Activated gamma-delta T cell treated with Interleukin-2 at 50 U/mL for 16 hours (primary cell): Measurements from ENCODE around the gene CELF2.
"Not testable (repeated sequence)": the region's sequence is repeated elsewhere in the genome, so short reads cannot be mapped to it uniquely, and the experiment has no call there.

ENCODE experiments used
- DNase-seq: peaks from one replicate; pipeline ENCODE4 v3.0.0-alpha.2; 2020

The CELF2 gene

DNA sequence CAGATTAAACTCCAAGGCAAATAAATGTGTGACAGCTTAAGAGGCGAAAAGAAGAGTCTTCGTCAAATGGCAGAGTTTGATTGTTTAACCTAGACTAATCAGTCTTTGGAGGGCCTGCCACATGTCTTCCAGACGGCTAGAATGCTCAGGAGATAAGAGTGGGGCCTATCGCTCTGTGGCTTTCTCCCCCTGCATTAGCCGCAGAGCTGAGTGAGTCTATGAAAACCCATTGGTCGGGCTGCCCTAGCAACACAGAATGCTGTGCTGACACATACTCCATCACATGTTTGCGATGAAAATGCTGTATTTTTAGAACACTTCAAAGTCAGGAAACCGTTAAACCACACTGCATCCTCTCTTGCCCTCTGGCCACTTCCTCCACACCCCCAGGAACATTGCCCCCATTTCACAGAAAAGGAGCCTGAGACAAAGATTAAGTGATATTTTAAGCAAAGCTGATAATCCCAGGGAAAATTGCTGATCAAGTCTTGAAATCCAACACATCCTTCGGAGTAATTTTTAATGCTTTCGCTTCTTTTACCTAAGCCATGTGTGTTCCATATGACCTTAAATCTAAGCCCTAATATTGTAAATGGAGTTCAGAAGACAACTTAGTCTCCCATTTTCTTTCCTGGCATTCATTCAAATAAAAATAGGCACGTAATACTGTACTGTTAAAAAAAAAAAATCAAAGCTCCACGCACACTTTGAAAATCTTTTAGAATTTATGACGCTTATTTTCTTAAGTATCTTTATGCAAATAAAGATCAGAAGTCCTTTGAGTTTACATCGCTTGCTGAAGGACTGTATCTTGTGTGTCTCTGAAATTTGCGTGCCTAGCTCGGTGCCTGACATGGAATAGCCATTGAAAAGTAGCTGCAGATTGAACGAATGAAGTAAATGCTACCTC is 161.2 kb downstream of the CELF2 start:
- DNase-seq = peak; percentile 81

DNA sequence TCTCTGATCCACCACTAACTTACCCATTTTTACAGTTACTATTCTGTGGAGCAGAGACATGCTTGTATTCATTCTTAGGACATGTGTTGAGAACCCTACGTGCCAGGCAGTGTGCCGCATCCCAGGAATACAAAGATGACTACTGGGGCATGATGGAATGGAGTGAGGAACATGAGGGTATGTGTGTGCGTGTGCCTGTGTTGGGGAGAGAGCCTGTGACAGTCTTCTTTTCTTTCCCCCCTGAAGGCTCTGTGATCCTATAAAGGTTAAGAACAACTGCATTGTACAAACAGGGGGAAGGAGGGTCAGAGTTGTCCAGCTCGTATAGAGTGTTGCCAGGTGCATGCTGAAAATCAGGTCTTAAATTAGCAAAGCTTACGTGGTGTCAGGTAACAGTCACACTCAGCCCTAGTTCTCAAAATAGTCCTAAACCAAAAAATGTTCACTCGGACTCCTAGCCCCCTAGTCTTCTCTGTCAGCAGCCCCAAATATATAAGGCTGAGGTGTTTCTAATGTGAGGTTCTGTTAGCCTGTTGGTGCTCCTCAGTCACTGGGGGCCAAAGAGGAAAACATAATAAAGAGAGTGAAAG is 161.9 kb downstream of the CELF2 start:
- DNase-seq = no peak

DNA sequence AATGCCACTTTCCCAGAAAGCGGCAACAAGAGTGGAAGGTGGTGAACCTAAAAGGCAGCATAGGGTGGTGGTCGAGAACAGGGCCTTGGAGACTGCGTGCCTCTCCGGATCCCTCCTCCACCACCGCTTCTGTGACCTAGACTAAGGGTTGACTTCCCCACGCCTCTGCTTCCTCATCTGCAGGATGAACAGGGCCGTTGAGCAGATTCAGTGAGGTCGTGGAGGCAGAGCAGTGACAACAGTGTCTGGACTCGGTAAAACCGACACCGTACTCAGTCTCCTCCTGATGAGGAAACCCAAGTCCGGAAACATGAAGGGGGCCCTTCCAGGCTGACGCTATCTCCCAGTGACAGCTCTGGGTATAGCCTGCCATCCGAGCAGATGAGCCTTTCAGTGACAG is 162.6 kb downstream of the CELF2 start:
- peak; percentile 52 for DNase-seq

DNA sequence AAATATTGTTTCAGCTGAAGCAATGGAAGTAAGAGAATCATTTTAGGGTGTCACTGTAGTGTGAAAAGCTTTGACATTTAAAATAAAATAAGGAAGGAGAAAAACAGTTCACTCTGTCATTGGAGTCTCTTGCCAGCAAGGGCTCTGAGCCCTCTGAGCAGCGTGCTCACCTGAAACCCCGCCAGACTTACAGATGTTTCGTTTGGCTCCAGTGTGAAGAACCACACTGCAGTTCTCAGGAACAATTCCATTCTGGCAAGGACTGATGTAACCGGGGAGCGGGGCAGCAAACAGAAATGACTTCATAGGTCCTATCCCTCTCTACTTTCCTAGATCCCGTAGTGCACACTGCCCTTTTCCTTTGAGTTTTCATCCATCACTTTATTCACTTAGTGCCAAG is 164.3 kb downstream of the CELF2 start:
- no peak for DNase-seq

DNA sequence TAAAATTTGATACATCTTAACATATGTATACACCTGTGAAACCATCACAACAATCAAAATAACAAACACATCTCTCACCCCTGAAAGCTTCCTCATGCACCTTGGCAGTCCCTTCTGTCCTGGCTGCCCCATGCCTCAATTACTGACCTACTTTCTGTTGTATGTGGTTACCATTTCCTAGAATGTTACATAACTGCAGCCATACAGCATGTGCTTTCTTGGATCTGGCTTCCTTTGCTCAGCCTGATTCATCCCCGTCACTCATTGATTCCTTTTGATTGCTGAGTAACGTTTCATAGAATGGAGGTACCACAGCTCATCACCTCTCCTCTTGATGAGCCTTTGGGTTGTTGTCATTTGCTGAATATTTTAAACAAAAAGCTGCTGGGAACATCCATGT is 165.3 kb downstream of the CELF2 start:
- no peak for DNase-seq

DNA sequence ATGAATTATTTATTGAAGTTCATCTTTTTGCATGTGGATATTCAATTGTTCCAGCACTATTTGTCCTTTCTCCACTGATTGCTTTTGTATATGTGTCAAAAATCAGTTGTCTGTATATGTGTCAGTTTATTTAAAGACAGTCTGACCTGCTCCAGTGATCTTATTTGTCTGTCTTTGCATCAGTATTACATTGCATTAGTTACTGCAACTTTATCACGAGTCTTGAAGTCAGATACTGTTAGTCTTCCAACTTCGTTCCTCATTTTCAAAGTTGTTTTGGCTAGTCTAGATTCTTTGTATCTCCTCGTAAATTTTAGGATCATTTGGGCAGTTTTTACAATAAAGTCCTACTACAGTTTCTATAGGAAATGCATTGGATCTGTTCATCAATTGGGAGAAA is 166.4 kb downstream of the CELF2 start:
- no peak for DNase-seq

DNA sequence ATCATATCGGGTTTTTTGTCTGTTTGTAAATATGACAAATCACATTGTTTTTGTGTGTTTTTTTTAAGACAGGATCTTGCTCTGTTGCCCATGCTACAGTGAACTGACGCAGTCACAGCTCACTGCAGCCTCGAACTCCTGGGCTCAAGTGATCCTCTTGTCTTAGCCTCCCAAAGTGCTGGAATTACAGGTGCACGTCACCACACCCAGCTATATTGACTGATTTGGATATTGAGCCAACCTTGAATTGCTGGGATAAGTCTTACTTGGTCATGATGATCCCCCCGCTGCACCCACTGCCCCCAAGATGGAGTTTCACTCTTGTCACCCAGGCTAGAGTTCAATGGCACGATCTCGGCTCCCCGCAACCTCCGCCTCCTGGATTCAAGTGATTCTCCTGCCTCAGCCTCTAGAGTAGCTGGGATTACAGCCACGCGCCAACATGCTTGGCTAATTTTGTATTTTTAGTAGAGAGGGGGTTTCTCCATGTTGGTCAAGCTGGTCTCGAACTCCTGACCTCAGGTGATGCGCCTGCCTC is 167.5 kb downstream of the CELF2 start:
- not testable (repeated sequence) for DNase-seq

DNA sequence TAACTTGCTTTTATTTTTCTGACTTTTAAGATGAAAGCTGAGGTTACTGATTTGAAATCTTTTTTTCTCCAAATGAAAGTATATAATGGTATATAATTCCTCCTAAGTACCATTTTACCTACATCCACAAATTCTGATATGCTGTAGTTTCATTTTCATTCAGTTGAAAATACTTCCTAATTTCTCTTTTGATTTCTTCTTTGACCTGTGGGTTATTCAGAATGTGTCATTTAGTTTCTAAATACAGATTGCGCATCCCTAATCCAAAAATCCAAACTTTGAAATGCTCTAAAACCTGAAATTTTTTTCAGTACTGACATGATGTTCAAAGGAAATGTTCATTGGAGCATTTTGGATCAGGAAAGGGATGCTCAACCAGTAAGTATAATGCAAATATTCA is 168.7 kb downstream of the CELF2 start:
- no peak for DNase-seq

DNA sequence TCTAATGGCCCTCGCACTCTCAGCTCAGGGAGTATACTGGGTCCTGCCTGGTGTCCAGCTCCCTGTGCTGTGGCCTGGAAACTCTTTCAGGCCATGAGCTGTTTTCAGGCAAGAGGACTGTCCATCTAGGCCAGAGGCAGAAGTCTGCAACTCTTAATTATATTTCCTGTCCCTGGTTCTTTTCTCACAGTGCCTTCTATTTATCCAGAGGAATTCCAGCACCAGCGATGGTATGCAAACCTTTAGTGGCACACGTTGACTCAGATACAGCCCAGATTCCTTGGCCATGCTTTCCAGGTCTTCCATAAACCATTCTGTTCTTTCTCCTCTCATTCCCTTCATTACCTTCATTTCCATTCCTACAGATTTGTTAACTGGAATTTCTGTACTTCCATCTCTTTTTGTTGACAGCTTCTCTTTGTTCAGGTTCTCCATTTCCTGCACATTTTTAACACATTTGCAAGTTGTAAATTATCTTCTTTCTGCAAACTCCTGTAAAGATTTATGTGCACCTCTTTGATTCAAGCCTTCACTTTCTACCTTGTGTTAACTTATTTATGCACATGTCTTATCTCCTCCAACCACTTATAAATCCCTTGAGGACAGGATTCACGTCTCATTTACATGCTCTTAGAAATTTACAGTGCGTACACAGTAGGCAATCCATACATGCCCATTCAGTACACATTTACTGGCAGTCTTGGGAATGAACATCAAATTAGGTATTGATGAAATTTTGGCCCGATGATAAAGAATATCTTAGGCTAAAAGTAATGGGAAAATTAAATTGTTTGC is 172.1 kb downstream of the CELF2 start:
- DNase-seq = no peak

DNA sequence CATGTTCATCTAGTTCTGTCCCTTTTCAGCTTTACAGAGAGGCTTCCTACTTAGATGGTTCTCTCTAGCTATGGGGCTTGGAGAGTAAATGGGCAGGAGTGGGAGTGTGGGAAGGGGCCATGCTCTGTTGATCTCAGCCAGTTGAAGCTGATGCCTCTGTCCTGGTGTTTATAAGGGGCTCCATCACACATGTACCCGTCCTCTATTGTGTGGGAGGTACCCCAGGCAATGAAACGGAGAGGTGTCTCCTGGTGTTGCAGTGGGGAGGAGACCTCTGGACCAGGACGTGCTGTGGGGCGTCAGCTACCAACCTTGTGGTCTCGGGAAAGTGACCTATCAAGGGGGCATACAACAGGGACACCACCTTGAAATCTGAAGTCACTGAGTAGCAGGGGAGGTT is 173.5 kb downstream of the CELF2 start:
- DNase-seq = no peak

DNA sequence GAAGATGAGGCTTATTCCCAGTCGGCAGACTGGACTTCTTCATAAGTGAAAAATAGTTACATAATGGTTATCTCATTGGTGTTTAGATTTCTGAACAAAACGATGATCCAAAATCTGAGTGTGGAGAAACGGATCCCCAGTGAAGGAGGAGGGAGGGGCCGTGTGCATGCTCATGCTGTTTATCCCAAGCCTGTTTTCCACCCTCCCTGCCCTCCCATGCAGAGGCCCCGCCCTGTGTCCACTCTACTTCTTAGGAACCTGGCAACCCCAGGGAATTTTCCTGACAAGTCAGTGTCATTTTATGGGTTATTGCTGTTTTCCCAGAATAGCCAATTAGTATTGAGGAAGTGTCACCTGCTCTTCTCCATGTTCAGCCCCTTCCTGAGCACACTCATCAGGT is 174.0 kb downstream of the CELF2 start:
- DNase-seq = no peak

DNA sequence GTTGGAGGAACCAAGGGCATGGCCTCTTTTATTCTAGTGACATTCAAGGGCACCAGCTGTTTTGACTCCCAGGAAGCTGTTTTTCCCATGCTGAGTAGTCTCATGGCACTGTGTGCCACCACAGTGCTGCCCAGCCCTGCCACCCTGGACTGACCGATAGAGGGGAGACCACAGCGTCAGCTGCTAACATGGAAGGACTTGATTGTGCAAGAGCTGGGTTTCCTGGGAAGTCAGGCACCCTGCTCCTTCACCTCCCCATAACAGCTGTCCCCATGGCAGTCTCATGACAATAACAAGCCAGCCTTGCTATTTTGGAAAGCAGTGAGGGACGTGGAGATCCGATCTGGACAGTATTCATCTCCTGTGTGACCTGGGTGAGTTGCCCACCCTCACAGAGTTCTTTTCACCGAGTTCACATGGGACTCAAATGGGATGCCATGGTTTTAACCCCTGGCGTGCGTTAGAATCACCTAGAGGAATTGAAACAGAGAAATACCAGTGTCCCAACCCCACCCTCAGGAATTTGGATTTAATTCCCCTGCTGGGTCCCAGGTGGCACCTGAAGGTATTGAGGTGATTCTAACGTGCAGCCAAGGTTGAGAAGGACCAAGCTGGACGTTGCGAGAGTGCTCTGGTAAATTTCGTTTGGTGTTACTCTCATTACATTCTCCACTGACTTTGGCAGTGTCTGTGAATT is 174.8 kb downstream of the CELF2 start:
- DNase-seq = no peak

DNA sequence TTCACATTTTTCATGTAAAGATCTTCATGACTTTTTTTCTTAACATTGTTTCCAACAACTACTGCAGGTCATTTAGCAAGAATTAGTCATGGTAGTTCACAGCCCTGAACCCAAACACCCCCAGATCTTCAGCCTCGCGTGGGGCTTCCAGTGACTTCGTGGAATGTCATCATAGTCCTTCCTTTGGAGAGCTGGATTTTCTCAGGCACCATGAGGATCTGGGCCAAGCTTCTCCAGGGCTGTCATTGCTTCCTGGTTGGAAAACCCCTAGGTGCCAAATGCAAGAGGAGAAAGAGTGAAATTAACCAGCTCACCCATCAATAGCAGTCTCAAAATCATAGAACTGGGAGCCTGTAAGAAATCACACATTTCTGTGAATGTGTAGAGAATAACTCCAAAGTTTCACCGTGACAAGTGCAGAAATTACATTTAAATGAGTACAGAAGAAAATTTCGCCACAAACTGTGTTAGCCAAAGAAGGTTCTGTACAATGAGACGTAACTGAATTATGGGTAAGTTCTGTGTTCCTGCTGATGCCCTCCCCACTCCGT is 175.4 kb downstream of the CELF2 start:
- DNase-seq = no peak

DNA sequence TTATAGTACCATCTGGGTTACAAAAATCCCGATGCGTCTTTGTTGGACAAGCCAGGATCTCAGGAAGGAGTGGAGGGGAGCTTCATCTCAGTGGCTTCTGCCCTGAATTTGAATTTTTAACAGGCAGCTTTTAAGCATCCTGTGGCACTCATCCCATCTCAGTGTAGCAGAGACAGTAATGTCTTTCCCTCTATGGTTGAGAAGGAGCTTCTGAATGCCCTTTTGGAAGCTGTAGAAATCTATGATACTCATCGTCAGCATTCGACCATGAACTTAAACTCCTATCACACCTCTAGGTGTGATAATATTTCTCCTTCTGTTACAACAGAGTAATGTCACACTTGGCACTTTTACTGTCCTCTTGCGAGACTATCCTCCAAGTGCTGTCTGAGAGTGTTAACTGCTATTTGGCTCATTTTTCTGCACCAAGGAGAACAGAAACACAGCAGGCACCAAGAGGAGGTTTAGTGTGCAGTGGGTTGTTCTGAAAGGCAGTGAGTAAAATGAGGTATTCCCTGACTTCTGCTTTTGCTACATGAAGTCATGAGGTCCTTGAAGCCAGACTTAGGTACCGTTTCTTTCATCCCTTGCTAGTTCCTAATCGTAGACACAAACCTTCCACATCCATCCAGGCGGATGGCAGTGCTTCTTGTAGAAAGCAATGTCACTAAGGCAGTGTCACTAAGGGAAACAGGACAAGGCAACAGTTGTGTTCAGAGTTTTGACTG is 177.4 kb downstream of the CELF2 start:
- no peak for DNase-seq

DNA sequence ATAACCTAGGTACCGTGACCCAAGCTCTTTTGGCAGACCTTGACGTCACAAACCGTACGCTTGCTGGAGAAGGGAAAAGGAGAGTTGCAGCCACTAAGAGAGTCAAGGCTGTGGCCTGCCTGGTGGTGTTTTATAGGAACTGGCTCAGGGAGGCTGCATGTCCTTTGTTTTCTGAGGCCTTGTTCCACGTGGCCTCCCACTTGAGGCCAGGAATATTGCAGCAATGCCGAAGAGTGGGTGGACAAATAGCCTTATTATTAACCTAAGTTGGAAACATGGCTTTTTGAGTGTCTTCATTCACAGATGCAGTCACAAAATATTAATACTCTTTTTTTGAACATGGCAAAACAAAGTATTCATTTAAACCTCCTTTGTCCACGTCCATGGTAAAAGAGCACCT is 178.0 kb downstream of the CELF2 start:
- DNase-seq = no peak

DNA sequence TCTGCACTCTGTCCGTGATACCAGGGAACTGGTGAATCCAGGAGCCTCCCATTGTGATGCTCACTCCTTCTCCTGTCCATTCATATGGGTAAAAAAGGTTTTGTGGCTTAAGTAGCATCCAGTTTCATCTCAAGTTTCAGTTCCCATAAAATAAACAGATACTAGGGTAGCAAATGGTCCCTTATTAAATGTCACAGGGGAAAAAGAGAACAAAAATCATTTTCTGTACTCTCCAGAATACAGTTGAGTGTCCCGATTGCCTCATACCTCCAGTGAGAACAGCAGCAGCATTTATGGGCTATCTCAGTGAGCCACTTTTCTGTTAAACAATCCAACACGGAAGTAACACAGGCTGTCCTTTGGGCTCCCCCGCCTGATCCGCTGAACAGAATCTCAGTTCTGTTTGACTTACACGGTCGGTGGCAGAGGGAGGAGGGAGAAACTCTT is 179.6 kb downstream of the CELF2 start:
- no peak for DNase-seq

DNA sequence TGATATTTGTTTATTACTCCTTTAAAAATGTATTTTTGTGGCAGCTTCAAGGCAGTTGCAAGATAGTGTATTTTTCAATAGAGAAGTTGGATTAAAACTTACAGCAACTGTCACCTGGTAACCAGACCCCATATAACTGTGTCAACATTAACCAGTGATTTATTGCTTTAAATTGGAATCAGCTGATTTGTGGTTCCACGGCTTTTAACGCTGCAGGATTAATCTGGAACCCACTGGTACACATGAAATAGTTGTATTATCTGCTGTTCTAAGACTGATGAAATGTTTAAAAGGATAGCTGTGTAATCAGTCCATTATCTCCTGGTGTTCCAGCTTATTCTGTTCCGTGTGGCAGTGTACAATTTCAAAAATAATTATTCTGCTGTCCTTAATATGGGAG is 180.2 kb downstream of the CELF2 start:
- no peak for DNase-seq

DNA sequence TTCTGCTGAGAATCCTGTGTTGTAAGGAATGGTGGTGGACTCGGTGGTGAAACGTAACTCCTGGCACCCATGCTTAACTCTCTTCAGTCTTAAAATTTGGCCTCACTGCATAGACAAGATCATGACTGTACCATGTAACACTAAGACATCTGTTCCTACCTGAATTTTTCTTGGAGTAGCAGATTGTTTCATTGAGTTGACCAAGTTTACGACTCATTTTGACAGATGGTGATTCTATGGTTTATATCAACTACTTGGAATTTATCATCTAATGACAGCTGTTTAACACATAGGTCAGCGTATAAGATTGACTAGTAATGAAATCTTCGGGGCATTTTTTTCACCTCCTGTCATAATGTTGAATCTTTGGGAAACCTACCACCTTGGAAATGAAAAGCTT is 184.2 kb downstream of the CELF2 start:
- no peak for DNase-seq

DNA sequence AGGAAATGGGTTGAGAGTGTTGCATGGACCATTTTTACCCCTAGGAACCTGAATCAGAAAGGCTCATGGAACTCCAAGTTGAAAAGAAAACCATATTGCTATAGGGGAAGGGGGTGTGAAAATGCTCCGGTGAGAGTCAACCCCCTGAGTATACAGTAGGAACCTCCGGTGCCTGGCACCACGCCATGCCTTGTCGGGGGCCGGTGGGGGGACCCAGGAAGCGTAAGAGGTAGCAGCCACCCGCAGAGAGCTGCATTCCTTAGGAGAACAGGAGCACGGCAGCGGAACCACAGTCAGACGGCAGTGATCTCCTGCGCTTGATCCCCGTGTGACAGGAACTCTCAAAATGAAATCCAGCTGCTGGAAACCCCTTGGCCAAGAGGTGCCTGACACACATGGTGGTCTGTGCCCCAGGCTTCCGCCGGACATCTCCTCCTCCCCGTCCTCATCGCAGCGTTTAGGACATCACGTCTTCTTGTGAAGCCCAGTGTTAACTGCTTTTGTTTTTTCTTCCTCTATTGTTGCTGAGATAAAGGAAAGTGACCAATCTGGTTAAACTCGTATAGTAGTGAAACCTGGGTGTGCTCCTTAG is 186.8 kb downstream of the CELF2 start:
- DNase-seq = peak; percentile 48

DNA sequence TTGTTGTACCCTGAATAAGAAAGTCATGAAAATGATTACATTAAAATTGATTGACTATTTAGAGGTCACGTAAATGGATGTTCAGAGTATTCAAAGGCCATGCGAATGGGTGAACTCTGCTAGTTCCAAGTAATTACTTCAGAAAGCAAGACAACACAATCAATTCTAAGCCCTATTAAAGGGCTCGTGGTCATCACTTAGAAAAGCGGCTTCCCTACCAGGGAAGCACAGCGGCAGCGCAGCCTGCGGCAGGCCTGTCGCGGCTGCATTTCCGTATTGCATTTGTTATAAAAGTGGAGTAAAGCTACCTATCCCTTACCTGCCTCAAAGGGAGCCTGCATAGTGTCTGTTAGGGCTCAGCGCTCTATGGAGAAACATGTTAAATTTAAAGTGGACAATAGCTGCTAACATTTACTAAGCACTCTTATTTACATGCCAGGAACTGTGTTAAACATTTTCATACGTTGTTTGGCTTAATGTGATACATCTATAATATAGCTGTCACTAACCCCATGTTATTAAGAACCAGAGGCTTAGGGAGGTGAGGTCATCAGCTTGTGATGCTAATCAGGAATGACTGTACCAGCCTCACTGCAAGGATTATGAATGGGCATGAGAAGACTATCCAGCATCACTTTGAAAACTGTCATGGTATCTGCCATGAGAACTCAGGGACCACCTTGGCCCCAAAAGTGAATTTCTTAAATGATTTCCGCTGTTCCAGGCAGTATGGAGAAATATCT is 187.5 kb downstream of the CELF2 start:
- no peak for DNase-seq
